Fibroblast of lung (primary cell): Measurements from ENCODE around the gene NEURL1. TPM values are rescaled to one million over a fixed set of nuclear protein-coding genes. Genes with fewer than 3 reads are reported as not detected.

Experiments used
- DNase-seq, 2 donors: peaks; one replicate each; pipeline versions ENCODE4 v3.0.0 to v3.0.0-alpha.2; 2010; ENCODE audit warnings: low read depth in 2 of 2
- H2AFZ ChIP-seq: 2 replicates; pipeline ENCODE4 v1.5.1; 2012; ENCODE audit warnings: low read length, control low read depth, inconsistent platforms
- H3K27ac ChIP-seq: 2 replicates; pipeline ENCODE4 v1.5.1; 2011; ENCODE audit warnings: low read length, control low read depth; ENCODE audit not compliant: insufficient read depth
- H3K27me3 ChIP-seq: 2 replicates; pipeline ENCODE4 v1.5.1; 2011; ENCODE audit warnings: mild to moderate bottlenecking, low read length; ENCODE audit not compliant: control insufficient read depth, insufficient read depth
- H3K36me3 ChIP-seq: 2 replicates; pipeline ENCODE4 v1.5.1; 2011; ENCODE audit warnings: low read length; ENCODE audit not compliant: control insufficient read depth, insufficient read depth
- H3K4me1 ChIP-seq: 2 replicates; pipeline ENCODE4 v1.5.1; 2011; ENCODE audit warnings: low read length; ENCODE audit not compliant: control insufficient read depth, insufficient read depth; ENCODE audit errors: extremely low read depth
- H3K4me2 ChIP-seq: 2 replicates; pipeline ENCODE4 v1.5.1; 2011; ENCODE audit warnings: low read length, control low read depth; ENCODE audit not compliant: insufficient read depth; ENCODE audit errors: extremely low read depth
- H3K4me3 ChIP-seq, 4 experiments: fragments of 200-600 bp in 1 of 4; sonication (generic) in 1 of 4; replicated peaks in 1 of 4; 2 replicates each; pipeline ENCODE4 v1.5.1; 2011 to 2016; ENCODE audit warnings: low read length in 4 of 4, low read depth in 3 of 4, mild to moderate bottlenecking in 3 of 4, control low read depth in 2 of 4, inconsistent platforms in 1 of 4, mixed read lengths in 1 of 4; ENCODE audit not compliant: insufficient read depth in 1 of 4; ENCODE audit errors: control extremely low read depth in 1 of 4
- H3K79me2 ChIP-seq: 2 replicates; pipeline ENCODE4 v1.5.1; 2012; ENCODE audit warnings: mild to moderate bottlenecking, low read length, inconsistent platforms; ENCODE audit not compliant: control insufficient read depth, insufficient read depth
- H3K9ac ChIP-seq: 2 replicates; pipeline ENCODE4 v1.5.1; 2011; ENCODE audit warnings: mild to moderate bottlenecking, low read length, control low read depth; ENCODE audit not compliant: insufficient read depth
- H3K9me3 ChIP-seq: 2 replicates; pipeline ENCODE4 v1.5.1; 2012; ENCODE audit warnings: low read depth, low read length; ENCODE audit not compliant: control insufficient read depth, insufficient read depth
- H4K20me1 ChIP-seq: 2 replicates; pipeline ENCODE4 v1.5.1; 2011; ENCODE audit warnings: low read length; ENCODE audit not compliant: control insufficient read depth, insufficient read depth; ENCODE audit errors: extremely low read depth
- EZH2 ChIP-seq: IDR thresholded peaks from 2 replicates; pipeline ENCODE4 v1.5.1; 2012; ENCODE audit warnings: low read length, control low read depth, mild to moderate bottlenecking; ENCODE audit errors: missing control alignments
- polyA plus RNA-seq, 2 donors: library from polyadenylated mRNA; depleted of rRNA in 1 of 2; stranded (reverse) in 1 of 2; unstranded in 1 of 2; fragments of >200 nt; gene quantifications; 2 replicates each; pipeline ENCODE4 v1.2.1, GENCODE V29; 2011 to 2012; ENCODE audit warnings: missing spikeins in 1 of 2
- total RNA-seq: library from RNA; depleted of rRNA; stranded (reverse); fragments of >200 nt; gene quantifications from 2 replicates; pipeline ENCODE4 v1.2.1, GENCODE V29; 2014
- TF ChIP-seq, protein P1 (sequence below), 2 donors: IDR thresholded peaks in 1 of 2; conservative IDR thresholded peaks in 1 of 2; 1 replicate in 1 of 2; 2 replicates in 1 of 2; pipeline ENCODE4 v1.5.1; 2011 to 2012; ENCODE audit warnings: low read length in 2 of 2, control low read depth in 1 of 2, inconsistent platforms in 1 of 2, low read depth in 1 of 2, mild to moderate bottlenecking in 1 of 2

Gene NEURL1
- total and polyA plus RNA-seq, 2 donors (not counting 1 experiment from before 2014, with no cell fraction given): 0.12 TPM; not detected in 1

- Histone ChIP-seq H3K36me3 (no peaks in the 10 kb centered on the region), H3K4me1 (no peaks in the 10 kb centered on the region), H3K27ac (no peak overlapping the region), H2AFZ (no peak overlapping the region), H3K4me2 (no peak overlapping the region), H3K27me3 (peaks cover 19% of the 10 kb centered on the region), H3K79me2 (no peaks in the 10 kb centered on the region), H3K9ac (no peak overlapping the region), H4K20me1 (no peaks in the 10 kb centered on the region), H3K4me3 (no peak overlapping the region), H3K9me3 (no peaks in the 10 kb centered on the region)
- no peak for DNase-seq
- TF ChIP-seq, protein P1, sequence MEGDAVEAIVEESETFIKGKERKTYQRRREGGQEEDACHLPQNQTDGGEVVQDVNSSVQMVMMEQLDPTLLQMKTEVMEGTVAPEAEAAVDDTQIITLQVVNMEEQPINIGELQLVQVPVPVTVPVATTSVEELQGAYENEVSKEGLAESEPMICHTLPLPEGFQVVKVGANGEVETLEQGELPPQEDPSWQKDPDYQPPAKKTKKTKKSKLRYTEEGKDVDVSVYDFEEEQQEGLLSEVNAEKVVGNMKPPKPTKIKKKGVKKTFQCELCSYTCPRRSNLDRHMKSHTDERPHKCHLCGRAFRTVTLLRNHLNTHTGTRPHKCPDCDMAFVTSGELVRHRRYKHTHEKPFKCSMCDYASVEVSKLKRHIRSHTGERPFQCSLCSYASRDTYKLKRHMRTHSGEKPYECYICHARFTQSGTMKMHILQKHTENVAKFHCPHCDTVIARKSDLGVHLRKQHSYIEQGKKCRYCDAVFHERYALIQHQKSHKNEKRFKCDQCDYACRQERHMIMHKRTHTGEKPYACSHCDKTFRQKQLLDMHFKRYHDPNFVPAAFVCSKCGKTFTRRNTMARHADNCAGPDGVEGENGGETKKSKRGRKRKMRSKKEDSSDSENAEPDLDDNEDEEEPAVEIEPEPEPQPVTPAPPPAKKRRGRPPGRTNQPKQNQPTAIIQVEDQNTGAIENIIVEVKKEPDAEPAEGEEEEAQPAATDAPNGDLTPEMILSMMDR (conservative IDR thresholded peaks at IDR 0.05 in 1 of 2, IDR thresholded peaks at IDR 0.05 in 1 of 2; ENCODE audit: low read depth in 1 of 2, low read length in 2 of 2): no peak
Measured at GRCh38 chr10:103578782-103579382, 85.4 kb downstream of the NEURL1 start.

GRCh38 chr10:103580011-103580410 lies 86.5 kb downstream of the NEURL1 start:
- H3K9me3 ChIP-seq: no peaks in the 10 kb centered on the region
- H3K79me2 ChIP-seq: no peaks in the 10 kb centered on the region
- no peak overlapping the region for H3K9ac ChIP-seq
- no peaks in the 10 kb centered on the region for H3K36me3 ChIP-seq
- H3K4me1 ChIP-seq: no peaks in the 10 kb centered on the region
- TF ChIP-seq, protein P1 (conservative IDR thresholded peaks at IDR 0.05 in 1 of 2, IDR thresholded peaks at IDR 0.05 in 1 of 2; ENCODE audit: low read depth in 1 of 2, low read length in 2 of 2): no peak
- TF ChIP-seq EZH2: no peak
- H3K4me3 ChIP-seq: no peak overlapping the region
- peaks cover 19% of the 10 kb centered on the region for H3K27me3 ChIP-seq
- no peak for DNase-seq
- no peak overlapping the region for H2AFZ ChIP-seq
- H4K20me1 ChIP-seq: no peaks in the 10 kb centered on the region
- H3K4me2 ChIP-seq: no peak overlapping the region
- no peak overlapping the region for H3K27ac ChIP-seq

DNA sequence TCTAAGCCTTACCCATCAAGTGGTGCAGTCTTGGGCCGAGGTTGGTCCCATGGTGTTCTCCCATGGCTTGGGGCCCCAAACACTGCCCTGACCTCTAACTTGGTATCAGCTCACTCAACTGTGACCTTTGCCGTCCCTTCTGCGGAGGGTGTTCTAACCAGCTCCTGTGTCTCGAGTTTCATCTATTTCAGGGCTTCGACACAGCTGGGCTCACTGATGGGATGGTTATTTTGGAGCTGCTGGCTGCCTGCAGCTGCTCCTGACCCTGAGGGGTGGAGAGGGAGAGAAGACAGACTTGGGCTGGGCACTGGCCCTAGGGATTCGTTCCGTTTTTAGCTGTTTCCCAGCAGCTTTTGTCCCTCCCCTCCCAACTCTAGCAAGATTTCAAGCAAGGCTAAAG lies 86.9 kb downstream of the NEURL1 start:
- no peak overlapping the region for H3K27ac ChIP-seq
- peaks cover 19% of the 10 kb centered on the region for H3K27me3 ChIP-seq
- no peak overlapping the region for H3K9ac ChIP-seq
- H3K4me3 ChIP-seq: no peak overlapping the region
- no peaks in the 10 kb centered on the region for H3K4me1 ChIP-seq
- H3K79me2 ChIP-seq: no peaks in the 10 kb centered on the region
- H4K20me1 ChIP-seq: no peaks in the 10 kb centered on the region
- TF ChIP-seq, protein P1 (conservative IDR thresholded peaks at IDR 0.05 in 1 of 2, IDR thresholded peaks at IDR 0.05 in 1 of 2; ENCODE audit: low read depth in 1 of 2, low read length in 2 of 2): no peak
- no peak for TF ChIP-seq EZH2
- no peaks in the 10 kb centered on the region for H3K9me3 ChIP-seq
- H2AFZ ChIP-seq: no peak overlapping the region
- H3K4me2 ChIP-seq: no peak overlapping the region
- DNase-seq: no peak
- no peaks in the 10 kb centered on the region for H3K36me3 ChIP-seq
